GM21723 (cell line): ENCODE results near the gene ELOA.
"Not testable (repeated sequence)": the region's sequence is repeated elsewhere in the genome, so short reads cannot be mapped to it uniquely, and the experiment has no call there.

Source experiments
- ATAC-seq: cut with Tn5 transposase; IDR thresholded peaks from one replicate; pipeline ENCODE4 v1.9.1; 2021; ENCODE audit warnings: mild to moderate bottlenecking, moderate library complexity; ENCODE audit not compliant: unreplicated experiment

The ELOA gene

DNA sequence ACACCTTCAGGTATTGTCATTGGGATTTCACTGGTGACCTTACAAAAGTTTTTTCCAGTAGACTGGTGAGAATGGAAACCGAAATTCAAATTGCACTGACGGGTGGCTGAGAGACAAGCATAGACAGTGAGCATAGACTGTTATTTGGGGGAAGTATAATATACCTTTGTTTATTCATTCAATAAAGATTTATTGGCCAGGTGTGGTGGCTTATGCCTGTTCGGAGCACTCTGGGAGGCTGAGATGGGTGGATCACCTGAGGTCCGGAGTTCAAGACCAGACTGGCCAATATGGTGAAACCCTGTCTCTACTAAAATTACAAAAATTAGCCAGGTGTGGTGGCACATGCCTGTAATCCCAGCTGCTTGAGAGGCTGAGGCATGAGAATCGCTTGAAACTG, 10.0 kb upstream of the ELOA start:
- ATAC-seq = not testable (repeated sequence)

- ATAC-seq = no peak
Measured at GRCh38 chr1:23736437-23737134, 6.7 kb upstream of the ELOA start.

DNA sequence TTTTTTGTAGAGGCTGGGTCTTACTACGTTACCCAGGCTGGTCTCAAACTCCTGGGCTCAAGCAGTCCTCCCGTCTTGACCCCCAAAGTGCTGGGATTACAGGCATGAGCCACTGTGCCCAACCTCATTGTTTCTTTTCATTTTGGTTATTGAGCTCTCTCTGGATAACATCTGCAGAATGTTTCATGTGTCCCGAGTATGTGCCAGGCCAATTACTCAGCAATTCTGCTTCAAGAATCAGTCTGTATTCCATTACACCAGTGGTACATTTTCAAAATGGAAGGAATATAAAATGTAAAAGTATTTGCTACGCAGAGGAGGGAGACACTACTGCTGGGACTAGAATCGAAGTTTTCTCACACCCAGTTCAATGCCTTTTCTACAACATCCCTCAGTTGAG, 1.7 kb upstream of the ELOA start:
- no peak for ATAC-seq

GRCh38 chr1:23742670-23743286, 493 bp upstream of the ELOA start:
- no peak for ATAC-seq

- ATAC-seq = no peak
Measured at GRCh38 chr1:23745515-23745914, 2.2 kb downstream of the ELOA start.

- ATAC-seq = no peak
Measured at GRCh38 chr1:23748016-23748415, 4.7 kb downstream of the ELOA start.

- ATAC-seq = no peak
Measured at GRCh38 chr1:23751050-23751814, 8.0 kb downstream of the ELOA start.

GRCh38 chr1:23751815-23752200, 8.5 kb downstream of the ELOA start:
- no peak for ATAC-seq

GRCh38 chr1:23752909-23753308, 9.6 kb downstream of the ELOA start:
- ATAC-seq = no peak

GRCh38 chr1:23756676-23757075, 13.4 kb downstream of the ELOA start:
- no peak for ATAC-seq

- ATAC-seq = no peak
Measured at GRCh38 chr1:23757812-23758211, 14.5 kb downstream of the ELOA start.

DNA sequence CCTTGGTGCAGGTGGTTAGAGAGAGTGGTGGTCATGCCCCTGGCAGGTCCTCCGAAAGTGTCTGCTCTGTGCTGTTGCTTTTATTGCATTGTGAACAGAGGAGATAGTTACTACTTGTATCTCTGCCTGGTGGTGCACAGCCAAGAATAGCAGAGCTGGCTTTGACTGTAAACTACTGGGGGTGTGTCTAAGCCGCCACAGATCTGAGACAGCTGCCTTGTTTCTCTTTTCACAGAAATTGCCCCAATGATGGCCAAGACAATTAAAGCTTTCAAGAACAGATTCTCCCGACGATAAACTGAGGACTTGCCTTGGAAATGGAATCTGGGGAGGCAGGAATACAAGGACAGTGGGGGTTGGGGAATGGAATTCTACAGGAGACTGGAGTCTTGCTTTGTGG, 16.0 kb downstream of the ELOA start:
- no peak for ATAC-seq

GRCh38 chr1:23763041-23763577, 19.8 kb downstream of the ELOA start:
- ATAC-seq = no peak

- no peak for ATAC-seq
Measured at GRCh38 chr1:23768733-23769132, 25.5 kb downstream of the ELOA start.

- ATAC-seq = no peak
Measured at GRCh38 chr1:23772049-23772853, 29.0 kb downstream of the ELOA start.

GRCh38 chr1:23772854-23773242, 29.6 kb downstream of the ELOA start:
- ATAC-seq = no peak

DNA sequence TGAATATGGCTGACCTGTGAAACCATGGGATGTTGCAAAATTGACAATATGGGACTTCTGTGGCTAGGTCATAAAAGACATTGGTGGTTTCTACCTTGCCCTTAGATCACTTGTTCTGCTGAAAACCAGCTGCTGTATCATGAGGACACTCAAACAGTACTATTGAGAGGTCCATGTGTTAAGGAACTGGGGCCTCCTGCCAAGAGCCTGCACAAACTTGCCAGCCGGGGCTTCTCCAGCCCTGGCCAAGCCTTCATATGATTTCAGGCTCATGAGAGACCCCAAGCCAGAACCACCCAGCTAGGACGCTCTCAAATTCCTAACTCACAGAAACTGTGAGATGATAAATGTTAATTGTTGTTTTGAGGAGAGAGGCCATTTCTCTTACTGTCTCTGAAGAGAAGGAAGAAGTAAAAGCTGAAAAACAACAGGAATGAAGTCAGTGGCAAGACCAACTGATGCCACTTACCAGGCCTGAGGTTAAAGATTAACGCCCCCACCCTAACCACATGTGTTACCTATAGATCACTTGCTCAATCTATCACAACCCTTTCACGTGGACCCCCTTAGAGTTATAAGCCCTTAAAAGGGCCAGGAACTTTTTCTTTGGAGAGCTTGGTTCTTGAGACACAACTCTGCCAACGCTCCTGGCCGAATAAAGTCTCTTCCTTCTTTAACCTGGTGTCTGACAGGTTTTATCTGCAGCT, 31.1 kb downstream of the ELOA start:
- ATAC-seq = no peak

DNA sequence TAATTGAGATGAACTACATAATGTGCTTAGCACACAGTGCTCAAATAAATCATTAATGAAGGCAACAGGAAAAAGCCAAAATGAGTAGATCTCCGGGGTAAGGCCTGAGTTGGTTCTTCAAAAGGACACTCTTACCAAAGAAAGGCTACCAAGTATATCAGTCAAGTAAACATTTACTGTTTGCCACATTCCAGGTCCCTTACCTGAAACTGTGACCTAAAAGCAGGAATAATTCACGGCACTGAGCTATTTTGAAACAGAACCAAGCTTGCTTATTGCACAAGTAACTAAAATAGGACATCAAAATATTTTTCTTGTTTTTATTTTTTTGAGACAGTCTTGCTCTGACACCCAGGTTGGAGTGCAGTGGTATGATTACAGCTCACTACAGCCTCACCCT, 32.9 kb downstream of the ELOA start:
- ATAC-seq = no peak

GRCh38 chr1:23777979-23778814, 34.9 kb downstream of the ELOA start, which contains the start of gene PITHD1:
TSS of gene PITHD1 (plus strand) at chr1:23778418. CDS start at chr1:23778516, 98 bp downstream.
- ATAC-seq = peak; percentile 55
